Mesenteric fat pad (tissue), 1 donor: ENCODE measurements around the gene PTGER4. TPM values are rescaled to one million over a fixed set of nuclear protein-coding genes. Genes with fewer than 3 reads are reported as not detected.

Source experiments
- total RNA-seq: library from RNA; stranded (reverse); fragmentation: NEBNext Ultra II Directional; extraction: Animal tissue kit (Norgen Biotek cat#: 25700); gene quantifications from one replicate; pipeline ENCODE4 v1.2.1, GENCODE V29; 2021
- donor health status: DM: yes; HTN: yes; CAD: no.

The PTGER4 gene
- total RNA-seq, 1 donor from 2014 or later = 14.8 TPM

Other genes with a start within 250 kb of the PTGER4 start
- gene TTC33, start 76.0 kb downstream of the PTGER4 start, total RNA-seq = 7.9 TPM
- gene PRKAA1, start 118.5 kb downstream of the PTGER4 start, total RNA-seq = 83.9 TPM
- gene RPL37, start 155.3 kb downstream of the PTGER4 start, total RNA-seq = 961 TPM
- 19.5 TPM for gene CARD6, start 161.5 kb downstream of the PTGER4 start, total RNA-seq
- 326 TPM for gene C7, start 229.6 kb downstream of the PTGER4 start, total RNA-seq